H1 (cell line): ENCODE data around the gene ZNF57.

Experiments used
- CTCF ChIP-seq, 3 experiments: IDR thresholded peaks; 1 replicate in 2 of 3; 2 replicates in 1 of 3; pipeline versions ENCODE4 v1.5.1 to v1.6.1; 2011; ENCODE audit warnings: low read length in 3 of 3, mild to moderate bottlenecking in 3 of 3, inconsistent platforms in 2 of 3, low read depth in 1 of 3, moderate library complexity in 1 of 3; ENCODE audit not compliant: insufficient read depth in 1 of 3; ENCODE audit errors: control extremely low read depth in 1 of 3
- EGR1 ChIP-seq: IDR thresholded peaks from 2 replicates; pipeline ENCODE4 v1.6.1; 2011; ENCODE audit warnings: low read depth, low read length, borderline replicate concordance
- EP300 ChIP-seq, 2 experiments: IDR thresholded peaks; 1 replicate in 1 of 2; 2 replicates in 1 of 2; pipeline ENCODE4 v1.6.1; 2011 to 2012; ENCODE audit warnings: low read depth in 2 of 2, low read length in 2 of 2, mild to moderate bottlenecking in 2 of 2, borderline replicate concordance in 1 of 2, inconsistent platforms in 1 of 2, moderate library complexity in 1 of 2
- MAX ChIP-seq: IDR thresholded peaks from 2 replicates; pipeline ENCODE4 v1.6.1; 2012; ENCODE audit warnings: inconsistent platforms
- POLR2A ChIP-seq, 2 experiments: IDR thresholded peaks; 1 replicate in 1 of 2; 2 replicates in 1 of 2; pipeline ENCODE4 v1.6.1; 2011; ENCODE audit warnings: low read depth in 2 of 2, low read length in 2 of 2, mild to moderate bottlenecking in 2 of 2; ENCODE audit errors: control extremely low read depth in 1 of 2
- POLR2AphosphoS5 ChIP-seq: IDR thresholded peaks from 2 replicates; pipeline ENCODE4 v1.6.1; 2011; ENCODE audit warnings: low read depth, low read length
- YY1 ChIP-seq: IDR thresholded peaks from 2 replicates; pipeline ENCODE4 v1.6.1; 2011; ENCODE audit warnings: low read depth, mild to moderate bottlenecking, low read length
- ZNF274 ChIP-seq: IDR thresholded peaks from 2 replicates; pipeline ENCODE4 v1.7.0; 2012; ENCODE audit warnings: low read length, borderline replicate concordance; ENCODE audit errors: extremely low read depth

- TF ChIP-seq POLR2A (IDR thresholded peaks at IDR 0.05; ENCODE audit: control extremely low read depth in 1 of 2, low read depth in 2 of 2, low read length in 2 of 2) (peak; percentile 87 to 96), EP300 (IDR thresholded peaks at IDR 0.05; ENCODE audit: borderline replicate concordance in 1 of 2, low read depth in 2 of 2, low read length in 2 of 2) (no peak), CTCF (IDR thresholded peaks at IDR 0.05; ENCODE audit: control extremely low read depth in 1 of 3, insufficient read depth in 1 of 3, low read depth in 1 of 3, low read length in 3 of 3) (peak in 1 of 3 experiments; percentile 11; a peak in 1 of 4 replicates), MAX (no peak), ZNF274 (no peak), POLR2AphosphoS5 (peak; percentile 88), YY1 (peak; percentile 47; the same call in 1 of the 2 replicates), EGR1 (no peak)
Measured at GRCh38 chr19:2950286-2951124, 49.8 kb downstream of the ZNF57 start.
